A549 treated with Hydrocortisone at 1 μM for 4 hours (cell line): ENCODE measurements around the gene RPL36. TPM values are rescaled to one million over a fixed set of nuclear protein-coding genes. Genes with fewer than 3 reads are reported as not detected.

Experiments used
- total RNA-seq: library from RNA; stranded (reverse); fragments of 200-300 nt; extraction: Qiagen RNA extraction; gene quantifications from 5 replicates; pipeline ENCODE4 v1.2.3, GENCODE V29; 2022

The RPL36 gene
- total RNA-seq, result 626 to 897 TPM (median 766 TPM) in 5 replicates

GRCh38 chr19:5690125-5690954, at the start of gene RPL36:
Gene RPL36, plus strand, starts transcription at chr19:5690295. Its CDS starts 213 bp downstream, at chr19:5690508.

GRCh38 chr19:5680437-5681368, 9.4 kb upstream of the RPL36 start, which contains the start of the genes HSD11B1L and MICOS13:
Gene HSD11B1L, plus strand, starts transcription at chr19:5681027. Its CDS starts 3,806 bp downstream, at chr19:5684833.
Gene MICOS13, minus strand, starts transcription at chr19:5680516. Its CDS starts 30 bp downstream, at chr19:5680486.

GRCh38 chr19:5719961-5720790, 30.1 kb downstream of the RPL36 start, which contains the start of the genes CATSPERD and LONP1:
Gene CATSPERD, plus strand, starts transcription at chr19:5720637. Its CDS starts 101 bp downstream, at chr19:5720738.
Gene LONP1, minus strand, starts transcription at chr19:5720146. Its CDS starts 14 bp downstream, at chr19:5720132.

Other genes starting within 250 kb of the RPL36 start
- not detected in 5 replicates for gene ZNRF4, start 234.9 kb upstream of the RPL36 start, total RNA-seq
- gene TINCR, start 122.3 kb upstream of the RPL36 start, total RNA-seq, result 2.5 to 3.1 TPM (median 2.8 TPM) in 5 replicates
- gene SAFB2, start 67.5 kb upstream of the RPL36 start, total RNA-seq, result 32.5 to 36.1 TPM (median 33.8 TPM) in 5 replicates
- 48.8 to 62.9 TPM (median 51.8 TPM) in 5 replicates for gene SAFB, start 67.2 kb upstream of the RPL36 start, total RNA-seq
- gene MICOS13, start 9.8 kb upstream of the RPL36 start, total RNA-seq, result 42.9 to 71.6 TPM (median 67.7 TPM) in 5 replicates
- gene HSD11B1L, start 9.3 kb upstream of the RPL36 start, total RNA-seq, result 3.7 to 5.7 TPM (median 4.5 TPM) in 5 replicates
- gene LONP1, start 29.9 kb downstream of the RPL36 start, total RNA-seq, result 55.4 to 58.6 TPM (median 57.8 TPM) in 5 replicates
- gene CATSPERD, start 30.3 kb downstream of the RPL36 start, total RNA-seq, result 0.03 TPM in 2 of 5 replicates, not detected in the others
- 1.3 to 2.8 TPM (median 2.4 TPM) in 5 replicates for gene PRR22, start 94.5 kb downstream of the RPL36 start, total RNA-seq
- gene DUS3L, start 100.9 kb downstream of the RPL36 start, total RNA-seq, result 26.8 to 30.4 TPM (median 28.9 TPM) in 5 replicates
- gene NRTN, start 114.8 kb downstream of the RPL36 start, total RNA-seq, result 0.55 to 1.4 TPM (median 1.2 TPM) in 5 replicates
- gene FUT6, start 149.4 kb downstream of the RPL36 start, total RNA-seq, result not detected in 5 replicates
- 0.05 to 0.06 TPM in 2 of 5 replicates, not detected in the others for gene FUT3, start 161.2 kb downstream of the RPL36 start, total RNA-seq
- not detected in 5 replicates for gene FUT5, start 180.2 kb downstream of the RPL36 start, total RNA-seq
- 181 to 306 TPM (median 282 TPM) in 5 replicates for gene NDUFA11, start 213.5 kb downstream of the RPL36 start, total RNA-seq
- gene VMAC, start 214.6 kb downstream of the RPL36 start, total RNA-seq, result 0.34 to 0.62 TPM (median 0.58 TPM) in 5 replicates
- 0.74 to 1.9 TPM (median 1.4 TPM) in 5 replicates for gene CAPS, start 224.0 kb downstream of the RPL36 start, total RNA-seq